ENCODE data around the gene ALDH6A1.
"Not testable (repeated sequence)": the region's sequence is repeated elsewhere in the genome, so short reads cannot be mapped to it uniquely, and the experiment has no call there.

The ALDH6A1 gene

DNA sequence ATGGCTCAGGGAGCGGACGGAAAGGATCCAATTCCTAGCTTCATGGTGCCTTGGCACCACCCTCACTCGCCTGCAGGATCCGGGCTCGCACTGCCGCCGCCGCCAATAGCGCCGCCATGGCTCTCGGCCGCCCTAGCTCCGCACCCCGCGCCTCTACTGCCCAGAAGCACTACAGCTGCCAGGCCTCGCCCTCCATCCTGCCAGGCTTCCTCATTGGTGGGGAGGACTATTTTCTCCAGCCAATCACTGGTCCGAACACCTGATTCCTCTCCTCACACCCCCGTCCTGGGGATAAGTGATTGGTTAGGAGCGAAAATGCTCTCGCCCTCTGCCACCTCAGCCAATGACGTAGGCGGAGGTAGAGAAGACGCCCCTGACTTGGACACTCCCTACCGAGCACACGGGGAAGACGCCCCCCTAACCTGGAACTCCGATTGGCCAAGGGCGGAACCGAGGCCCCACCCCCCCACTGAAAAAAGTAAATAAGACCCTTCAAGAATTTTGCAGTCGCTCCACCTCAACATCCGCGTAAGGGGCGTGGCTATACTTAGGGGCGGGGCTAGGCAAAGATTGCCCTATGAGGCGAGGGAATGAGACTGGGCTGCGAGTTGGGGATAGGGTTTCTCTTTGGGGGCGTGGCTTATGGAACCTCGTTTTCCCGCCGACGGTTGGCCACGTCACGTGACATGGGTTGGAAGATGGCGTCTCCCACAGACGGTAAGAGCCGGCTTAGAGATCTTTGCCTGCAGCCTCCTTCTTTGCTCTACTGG lies at the start of gene ALDH6A1, which contains the start of gene LIN52:
Gene ALDH6A1, minus strand, starts transcription at position 177 of the 770 bp plus-strand sequence. Its CDS starts 59 bp downstream, at position 118.
Gene LIN52, plus strand, starts transcription at position 680 of the 770 bp plus-strand sequence. Its CDS starts 19 bp downstream, at position 699.
- peak; percentile 93 to 99 for DNase-seq

DNA sequence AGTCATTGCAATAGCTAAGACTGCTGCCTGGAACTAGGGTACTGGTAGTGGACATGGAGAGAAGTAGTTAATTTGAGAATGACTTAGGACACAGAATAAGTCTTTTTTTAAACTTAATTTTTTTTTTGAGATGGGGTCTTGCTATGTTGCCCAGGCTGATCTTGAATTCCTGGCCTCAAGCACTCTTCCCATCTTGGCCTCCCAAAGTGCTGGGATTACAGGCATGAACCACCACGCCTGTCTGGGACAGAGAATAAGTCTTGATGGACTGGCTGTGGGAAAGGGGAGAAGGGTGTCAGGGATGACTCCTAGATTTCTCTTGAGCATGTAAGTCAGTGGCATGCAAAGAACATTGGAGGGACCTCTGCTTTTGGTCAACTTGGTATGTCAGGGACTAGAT lies 43.4 kb upstream of the ALDH6A1 start:
- no peak for DNase-seq

DNA sequence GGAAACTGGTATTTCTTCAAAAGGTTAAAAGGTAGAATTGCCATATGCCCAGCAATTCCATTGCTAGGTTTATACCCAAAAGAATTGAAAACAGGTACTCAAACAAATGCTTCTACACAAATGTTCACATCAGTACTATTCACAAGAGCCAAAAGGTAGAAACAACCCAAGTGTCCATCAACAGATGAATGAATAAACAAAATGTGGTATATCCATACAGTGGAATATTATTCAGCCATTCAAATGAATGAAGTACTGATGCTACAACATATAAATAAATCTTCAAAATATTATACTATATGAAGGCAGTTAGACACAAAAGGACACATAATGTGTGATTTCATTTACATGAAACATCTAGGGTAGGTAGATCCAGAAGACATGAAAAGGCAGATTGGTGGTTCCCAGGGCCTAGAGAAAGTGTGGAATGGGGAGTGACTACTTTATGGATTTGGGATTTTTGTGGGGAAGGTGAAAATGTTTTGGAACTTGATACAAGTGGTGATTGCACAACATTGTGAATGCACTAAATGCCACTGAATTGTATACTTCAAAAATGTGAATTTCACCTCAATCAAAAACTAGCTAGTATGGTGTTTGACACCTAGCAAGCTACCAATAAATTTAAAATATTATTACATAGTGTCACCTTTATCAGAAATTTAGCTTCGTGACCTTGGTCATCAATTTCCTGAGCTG lies 42.2 kb upstream of the ALDH6A1 start:
- no peak for DNase-seq

DNA sequence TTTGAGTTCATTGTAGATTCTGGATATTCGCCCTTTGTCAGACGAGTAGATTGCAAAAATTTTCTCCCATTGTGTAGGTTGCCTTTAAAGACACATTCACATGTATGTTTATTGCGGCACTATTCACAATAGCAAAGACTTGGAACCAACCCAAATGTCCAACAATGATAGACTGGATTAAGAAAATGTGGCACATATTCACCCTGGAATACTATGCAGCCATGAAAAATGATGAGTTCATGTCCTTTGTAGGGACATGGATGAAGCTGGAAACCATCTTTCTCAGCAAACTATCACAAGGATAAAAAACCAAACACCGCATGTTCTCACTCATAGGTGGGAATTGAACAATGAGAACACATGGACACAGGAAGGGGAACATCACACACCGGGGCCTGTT lies 41.2 kb upstream of the ALDH6A1 start:
- DNase-seq, result not testable (repeated sequence)

DNA sequence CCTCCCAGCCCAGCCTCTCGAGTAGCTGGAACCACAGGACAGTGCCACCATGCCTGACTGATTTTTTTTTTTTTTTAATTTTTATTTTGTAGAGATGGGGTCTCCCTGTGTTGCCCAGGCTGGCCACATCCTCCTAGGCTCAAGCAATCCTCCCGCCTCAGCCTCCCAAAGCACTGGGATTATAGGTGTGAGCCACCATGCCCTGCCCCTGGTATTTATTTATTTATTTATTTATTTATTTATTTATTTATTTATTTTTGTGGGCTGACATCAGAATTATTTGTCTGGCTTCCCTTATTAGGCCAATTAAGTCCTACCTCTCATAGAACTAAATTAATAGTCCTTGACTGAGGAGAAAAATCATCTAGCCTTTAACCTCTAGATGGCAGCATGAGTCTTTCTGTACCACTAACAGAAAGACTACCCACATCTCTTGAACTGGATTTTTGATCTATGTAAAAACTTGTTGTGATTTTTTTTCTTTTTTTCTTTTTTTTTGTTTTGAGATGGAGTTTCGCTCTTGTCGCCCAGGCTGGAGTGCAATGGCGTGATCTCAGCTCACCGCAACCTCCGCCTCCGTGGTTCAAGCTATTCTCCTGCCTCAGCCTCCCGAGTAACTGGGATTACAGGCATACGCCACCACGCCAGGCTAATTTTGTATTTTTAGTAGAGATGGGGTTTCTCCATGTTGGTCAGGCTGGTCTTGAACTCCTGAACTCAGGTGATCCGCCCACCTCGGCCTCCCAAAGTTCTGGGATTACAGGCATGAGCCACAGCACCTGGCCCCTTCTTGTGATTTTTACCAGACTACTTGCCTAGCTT lies 27.4 kb upstream of the ALDH6A1 start:
- peak in 1 of 2 donors; percentile 20 for DNase-seq

DNA sequence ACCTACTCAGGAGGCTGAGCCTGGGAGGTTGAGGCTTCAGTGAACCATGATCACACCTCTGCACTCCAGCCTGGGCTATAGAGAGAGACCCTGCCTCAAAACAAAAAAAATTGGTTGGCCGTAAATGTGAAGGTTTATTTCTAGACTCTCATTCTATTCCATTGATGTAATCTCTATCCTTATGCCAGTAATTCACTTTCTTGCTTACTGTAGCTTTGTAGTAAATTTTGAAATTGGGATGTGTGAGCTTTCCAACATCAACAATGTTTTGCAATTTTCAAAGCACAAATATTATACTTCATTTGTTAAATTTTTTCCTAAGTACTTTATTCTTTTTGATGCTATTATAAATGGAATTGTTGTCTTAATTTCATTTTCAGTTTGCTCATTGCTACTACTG lies 25.1 kb upstream of the ALDH6A1 start:
- no peak for DNase-seq

DNA sequence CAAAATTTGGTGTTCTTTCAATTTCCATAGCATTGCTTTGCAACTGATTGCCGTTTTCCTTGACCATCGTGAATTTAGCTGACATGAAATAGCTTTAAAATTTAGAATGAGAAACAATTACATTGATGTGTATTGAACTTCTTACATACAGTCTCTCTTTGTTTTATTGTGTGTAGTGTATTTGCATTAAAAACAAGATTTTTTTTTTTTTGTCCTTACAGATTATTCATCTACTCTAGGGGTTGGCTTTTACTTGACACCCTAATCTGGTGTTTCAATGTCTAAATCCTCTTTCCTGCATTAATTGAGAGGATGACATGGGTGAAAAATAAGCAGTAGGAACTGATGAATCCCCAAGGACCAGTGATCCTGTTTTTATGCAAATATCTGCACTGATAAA lies 21.1 kb upstream of the ALDH6A1 start:
- DNase-seq, result no peak

DNA sequence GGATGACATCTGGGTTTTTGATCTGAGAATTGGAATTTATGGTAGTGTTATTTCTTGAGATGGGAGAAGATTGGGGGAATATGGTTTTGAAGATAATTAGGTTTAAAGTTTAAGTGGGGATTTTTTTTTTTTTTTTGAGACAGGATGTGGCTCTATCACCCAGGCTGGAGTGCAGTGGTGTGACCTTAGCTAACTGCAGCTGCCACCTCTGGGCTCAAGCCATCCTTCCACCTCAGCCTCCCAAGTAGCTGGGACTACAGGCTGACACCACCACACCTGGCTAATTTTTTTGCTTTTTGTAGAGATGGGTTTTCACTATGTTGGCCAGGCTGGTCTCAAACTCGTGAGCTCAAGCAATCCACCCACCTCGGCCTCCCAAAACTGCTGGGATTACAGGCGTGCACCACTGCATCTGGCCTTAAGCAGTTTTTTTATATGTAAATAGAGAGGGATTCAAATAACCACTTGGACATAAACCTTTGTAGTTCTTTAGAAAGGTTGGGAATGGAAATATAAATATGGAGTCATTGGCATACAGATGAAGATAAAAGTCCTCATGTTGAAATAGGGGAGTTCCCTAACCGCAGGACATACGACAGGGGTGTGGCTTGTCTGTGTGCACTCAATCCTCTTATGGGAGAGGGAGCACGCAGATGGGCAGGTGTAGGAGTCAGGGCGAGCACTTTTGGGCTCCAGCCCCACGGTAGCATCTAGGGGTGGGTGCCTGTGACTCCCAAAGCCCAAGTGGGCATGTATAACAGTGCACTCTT lies 5.2 kb upstream of the ALDH6A1 start:
- DNase-seq, result no peak

DNA sequence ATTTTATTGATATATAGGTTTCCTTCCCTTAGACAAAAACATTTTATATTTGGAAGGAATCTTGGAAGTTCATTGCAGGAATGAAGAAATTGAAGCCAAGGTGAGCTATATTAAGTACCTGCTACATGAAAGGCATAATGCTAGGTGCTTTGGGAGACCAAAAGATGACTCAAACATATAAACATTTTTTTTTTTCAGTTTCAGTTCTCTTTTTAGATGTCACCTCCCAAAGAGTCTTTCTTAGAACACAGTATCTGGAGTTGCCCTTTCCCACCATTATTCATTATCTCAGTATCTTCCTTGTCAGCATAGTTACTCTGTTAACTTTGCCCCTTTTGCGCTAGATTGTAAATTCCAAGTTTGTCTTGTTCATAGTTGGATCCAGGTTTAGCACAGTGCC lies 1.6 kb upstream of the ALDH6A1 start:
- DNase-seq, result no peak

DNA sequence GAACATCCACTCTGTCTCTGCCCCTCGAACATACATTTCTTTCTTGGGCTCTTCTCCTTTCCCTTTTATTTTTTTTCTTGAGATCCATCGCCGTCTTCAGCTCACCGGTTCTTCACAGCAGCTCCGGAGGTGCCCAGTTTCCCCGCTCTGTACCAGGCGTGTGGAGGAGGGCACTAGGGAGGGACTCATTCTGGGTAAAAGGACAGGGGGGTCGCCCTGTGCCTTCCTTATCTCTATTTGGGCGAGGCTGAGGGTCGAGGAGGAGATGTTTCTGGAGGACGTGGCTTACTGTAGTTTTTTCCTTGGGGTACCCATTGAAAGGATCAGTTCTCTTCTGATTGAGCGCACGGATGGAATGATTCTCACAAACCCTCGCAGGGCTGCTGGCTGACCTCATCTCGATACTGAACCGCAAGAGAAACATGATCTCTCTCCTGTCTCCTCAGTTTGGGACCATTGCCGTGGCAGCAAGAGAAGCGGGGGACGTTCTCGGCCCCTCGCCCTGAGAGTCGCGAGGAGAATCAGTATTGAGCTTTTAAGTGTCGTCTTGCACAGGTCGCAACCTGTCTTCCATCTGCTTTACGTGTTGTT lies 889 bp upstream of the ALDH6A1 start:
- DNase-seq, result peak in 1 of 2 donors; percentile 70

DNA sequence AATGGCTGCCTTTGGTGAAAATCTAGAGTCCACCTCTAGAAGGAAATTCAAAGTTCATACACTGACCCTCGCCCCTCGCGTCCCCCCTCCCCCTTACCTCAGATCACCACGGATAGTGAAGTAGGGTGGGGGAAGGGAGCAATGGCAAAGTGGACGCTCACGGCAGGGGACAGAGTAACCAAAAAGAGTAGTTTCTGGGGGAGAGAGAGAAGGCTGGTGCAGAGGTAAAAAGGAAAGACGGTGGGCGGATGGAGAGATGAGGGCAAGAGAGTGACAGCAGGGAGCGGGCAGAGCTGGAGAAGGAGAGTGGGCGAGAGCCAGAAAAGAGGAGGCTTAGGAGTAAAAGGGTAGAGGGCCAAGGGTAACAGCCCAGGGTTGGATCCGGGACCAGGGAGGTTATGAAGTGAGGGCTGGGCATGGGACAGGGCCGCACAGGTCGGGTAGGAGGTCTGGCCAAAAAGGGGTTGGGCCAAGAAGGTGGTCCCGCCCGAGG lies 423 bp downstream of the ALDH6A1 start:
- DNase-seq, result no peak

DNA sequence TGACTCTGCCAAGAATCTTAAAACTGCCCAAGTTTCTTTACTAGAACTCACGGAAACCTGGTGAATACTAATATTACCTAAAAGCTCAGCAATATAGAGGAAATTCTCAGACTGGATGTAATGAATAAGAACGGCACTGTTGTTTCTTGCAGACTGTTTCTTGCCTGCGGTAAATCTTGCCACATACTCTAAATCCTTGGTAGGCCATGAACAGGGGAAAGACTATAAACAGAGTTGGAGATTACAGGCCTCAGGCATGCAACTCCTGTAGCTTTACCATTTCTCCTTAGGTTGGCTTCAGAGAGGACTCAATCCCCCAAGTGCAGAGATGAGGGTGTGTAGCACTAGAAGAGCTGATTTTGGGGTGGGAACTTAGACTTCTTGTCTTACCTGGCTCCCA lies 1.1 kb downstream of the ALDH6A1 start:
- no peak for DNase-seq

DNA sequence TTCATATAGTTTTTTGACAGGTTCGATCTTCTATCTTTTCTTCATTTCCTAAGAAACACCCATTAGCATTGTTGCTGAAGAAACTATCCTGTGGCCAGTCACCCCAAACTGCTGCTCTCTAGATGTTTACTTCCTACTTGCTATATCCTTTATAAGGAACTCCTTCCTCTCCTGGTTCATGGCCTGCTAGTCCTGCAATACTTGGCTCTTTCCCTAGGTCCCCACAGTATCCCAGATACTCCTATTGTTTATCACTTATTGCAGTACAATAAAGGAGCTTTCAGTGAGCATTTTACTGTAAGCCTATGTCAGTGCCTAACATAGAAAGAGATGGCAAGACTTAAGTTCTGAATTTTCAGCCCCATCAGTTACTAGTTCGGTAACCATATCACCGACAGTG lies 2.8 kb downstream of the ALDH6A1 start:
- no peak for DNase-seq

DNA sequence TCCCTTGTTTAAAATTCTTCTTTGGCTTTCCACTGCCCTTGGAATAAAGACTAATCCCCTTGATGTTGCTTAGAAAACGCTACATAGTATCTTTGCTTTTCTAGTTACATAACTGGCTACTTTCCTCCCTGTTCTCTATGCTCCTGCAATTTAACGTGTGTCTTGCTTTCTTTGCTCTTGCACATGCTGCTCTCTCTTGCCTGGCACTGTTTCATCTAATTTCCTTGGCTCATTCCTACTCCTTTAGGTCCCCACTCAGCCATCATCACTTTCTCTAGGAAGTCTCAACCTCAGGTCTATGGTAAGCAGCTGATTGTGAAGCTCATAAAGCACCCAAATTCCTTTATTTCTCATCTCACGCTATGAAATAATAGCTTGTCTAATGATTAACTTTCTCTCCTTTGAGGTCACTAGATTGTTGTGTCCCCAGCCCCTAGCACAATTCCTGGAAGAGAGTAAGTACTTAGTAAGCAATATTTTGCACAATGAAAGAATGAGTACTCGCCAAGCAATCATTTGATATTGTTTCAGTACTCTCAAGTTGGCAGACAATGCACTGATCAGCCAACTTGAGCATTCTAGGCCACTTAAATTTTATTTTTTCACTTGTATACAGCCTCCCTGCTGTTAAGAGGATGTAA lies 3.3 kb downstream of the ALDH6A1 start:
- DNase-seq, result no peak

DNA sequence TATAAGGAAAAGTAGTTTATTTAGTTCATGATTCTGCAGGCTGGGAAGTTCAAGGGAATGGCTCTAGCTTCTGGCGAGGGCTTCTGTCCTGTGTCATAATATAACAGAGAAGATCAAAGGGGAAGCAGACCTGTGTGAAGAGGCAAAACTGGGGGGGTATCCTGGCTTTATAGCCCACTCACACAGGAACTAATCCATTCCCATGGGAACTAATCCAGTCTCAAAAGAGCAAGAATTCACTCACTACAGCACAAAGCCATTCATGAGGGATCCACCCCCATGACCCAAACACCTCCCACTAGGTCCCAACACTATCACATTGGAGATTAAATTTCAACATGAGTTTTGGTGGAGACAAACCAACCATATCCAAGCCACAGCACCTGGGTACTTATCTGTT lies 6.9 kb downstream of the ALDH6A1 start:
- no peak for DNase-seq

DNA sequence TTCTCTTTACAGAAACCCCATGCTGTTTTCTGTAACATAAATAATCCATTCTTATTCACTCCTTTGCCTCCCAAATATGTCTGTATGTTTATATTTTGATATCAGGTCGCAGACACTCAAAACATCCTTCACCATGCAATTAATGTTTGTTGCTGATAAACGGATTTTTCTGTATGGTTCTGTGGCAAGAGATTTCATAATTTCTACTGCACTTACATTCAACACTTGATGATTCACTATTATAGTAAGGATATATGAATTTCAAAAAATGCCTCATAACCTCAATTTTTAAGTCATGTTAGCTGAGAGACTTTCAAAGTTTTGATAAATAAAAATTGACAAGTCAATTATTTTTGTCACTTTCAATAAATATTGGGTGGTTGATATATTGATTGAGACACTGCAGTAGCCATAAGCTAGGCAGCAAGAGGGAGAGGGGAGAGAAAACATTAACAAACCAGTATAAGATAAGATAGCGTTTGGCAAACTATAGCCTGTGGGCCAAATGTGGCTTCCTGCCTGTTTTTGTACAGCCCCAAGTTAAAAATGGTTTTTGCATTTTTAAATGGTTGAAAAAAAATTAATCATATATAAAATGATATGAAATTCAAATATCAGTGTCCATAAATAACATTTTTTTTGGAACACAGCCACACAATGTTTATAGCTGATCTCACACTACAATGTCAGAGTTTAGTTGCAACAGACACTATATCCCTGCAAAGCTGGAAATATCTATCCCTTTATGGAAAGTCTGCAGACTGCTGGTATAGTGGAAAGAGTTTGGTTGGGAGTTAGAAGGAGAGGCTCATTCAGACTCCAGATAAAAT lies 18.3 kb downstream of the ALDH6A1 start:
- DNase-seq, result no peak

DNA sequence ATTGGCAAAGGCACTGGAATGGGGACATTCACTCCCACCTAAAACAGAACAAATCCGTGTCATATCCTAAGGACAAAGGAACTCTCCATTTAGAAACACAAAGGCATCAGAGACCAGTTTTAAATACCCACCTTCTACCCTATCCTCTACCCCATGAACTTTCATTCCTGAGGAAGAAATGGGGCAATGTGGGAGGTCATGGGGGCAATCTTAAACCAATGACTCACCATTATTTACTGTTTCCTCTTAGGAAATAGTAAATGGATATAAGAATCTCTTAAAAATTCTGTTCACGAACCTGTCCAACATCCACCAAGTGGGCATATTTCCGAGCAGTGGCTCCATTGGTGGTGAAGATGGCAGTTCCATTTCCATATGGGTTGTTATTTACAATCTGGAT lies 19.4 kb downstream of the ALDH6A1 start:
- DNase-seq, result no peak

DNA sequence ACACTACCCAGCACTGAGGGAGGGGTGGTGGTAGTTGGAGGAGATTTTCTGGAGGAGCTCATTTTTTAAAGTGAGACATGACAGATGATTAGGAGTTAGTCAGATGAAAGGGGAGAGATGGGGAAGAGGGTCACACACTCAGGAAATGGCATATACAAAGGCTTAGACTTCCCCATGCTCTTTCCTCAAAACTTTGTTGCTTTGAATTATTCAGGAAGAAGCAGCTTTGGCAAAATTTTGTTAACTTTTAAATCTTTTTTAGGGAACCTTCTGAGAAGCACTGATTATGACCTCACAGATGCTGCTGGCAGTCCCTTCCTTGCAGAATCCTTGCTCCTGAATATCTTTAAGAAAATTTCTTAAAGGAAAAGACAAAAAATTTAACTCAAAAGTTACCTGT lies 19.8 kb downstream of the ALDH6A1 start:
- DNase-seq, result no peak

DNA sequence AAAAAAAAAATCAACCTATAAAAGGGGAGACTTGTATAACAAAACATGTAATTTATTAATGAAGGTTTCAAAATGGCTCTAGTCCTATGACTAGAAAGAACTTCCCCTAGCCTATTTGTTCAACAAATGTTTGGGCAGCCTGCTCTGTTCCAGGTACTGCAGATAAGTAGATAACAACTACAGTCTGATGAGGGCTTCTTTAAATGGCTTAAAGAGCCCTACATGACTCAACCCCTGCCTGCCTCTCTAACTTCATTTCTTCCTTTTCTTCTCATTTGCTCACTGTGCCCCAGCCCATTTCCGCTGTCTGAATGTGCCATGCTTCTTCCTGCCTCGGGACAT lies 21.5 kb downstream of the ALDH6A1 start:
- DNase-seq, result no peak

DNA sequence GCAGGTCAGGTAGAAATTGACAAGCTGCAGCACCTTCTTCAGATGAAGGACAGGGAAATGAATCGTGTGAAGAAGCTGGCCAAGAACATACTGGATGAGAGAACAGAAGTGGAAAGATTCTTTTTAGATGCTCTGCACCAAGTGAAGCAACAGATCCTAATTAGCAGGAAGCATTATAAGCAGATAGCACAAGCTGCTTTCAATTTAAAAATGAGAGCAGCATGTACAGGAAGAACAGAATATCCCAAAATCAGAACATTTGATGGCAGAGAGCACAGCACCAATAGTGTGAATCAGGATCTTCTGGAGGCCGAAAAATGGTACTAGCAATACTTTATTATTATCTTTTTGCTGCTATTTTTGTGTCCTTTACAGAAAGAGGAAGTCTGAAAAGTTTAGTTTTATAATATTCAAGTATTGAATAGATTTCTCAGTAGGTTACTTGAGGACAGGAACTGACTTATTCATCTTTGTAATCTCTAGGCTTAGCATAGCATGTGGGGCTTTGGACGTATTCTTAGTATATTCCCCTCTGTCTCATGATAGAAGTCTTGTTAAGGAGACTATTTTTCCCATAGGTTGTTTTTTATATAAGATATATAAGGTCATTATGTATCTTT lies 34.3 kb downstream of the ALDH6A1 start:
- peak in 1 of 2 donors; percentile 26 for DNase-seq

Data from bone marrow (tissue), 2 donors.